ENCODE results near the gene ICA1. TPM values are rescaled to one million over a fixed set of nuclear protein-coding genes. Genes with fewer than 3 reads are reported as not detected.

The ICA1 gene
- polyA plus RNA-seq, 4 donors = 5.5 to 37.1 (median 28.9) TPM

- DNase-seq (ENCODE audit: low read depth in 4 of 4, low spot score in 3 of 4) = no peak
Measured at GRCh38 chr7:8205031-8205387, 57.0 kb downstream of the ICA1 start.

GRCh38 chr7:8204339-8205030 is 57.5 kb downstream of the ICA1 start:
- DNase-seq (ENCODE audit: low read depth in 4 of 4, low spot score in 3 of 4) = no peak

GRCh38 chr7:8201846-8202441 is 60.0 kb downstream of the ICA1 start:
- no peak for DNase-seq (ENCODE audit: low read depth in 4 of 4, low spot score in 3 of 4)

- DNase-seq (ENCODE audit: low read depth in 4 of 4, low spot score in 3 of 4) = no peak
Measured at GRCh38 chr7:8200717-8201116, 61.2 kb downstream of the ICA1 start.

- DNase-seq (ENCODE audit: low read depth in 4 of 4, low spot score in 3 of 4) = no peak
Measured at GRCh38 chr7:8200316-8200715, 61.7 kb downstream of the ICA1 start.

- DNase-seq (ENCODE audit: low read depth in 4 of 4, low spot score in 3 of 4) = no peak
Measured at GRCh38 chr7:8197994-8198698, 63.8 kb downstream of the ICA1 start.

- DNase-seq (ENCODE audit: low read depth in 4 of 4, low spot score in 3 of 4) = no peak
Measured at GRCh38 chr7:8192897-8193296, 69.1 kb downstream of the ICA1 start.

- DNase-seq (ENCODE audit: low read depth in 4 of 4, low spot score in 3 of 4) = peak; percentile 57 to 73 (median 62)
Measured at GRCh38 chr7:8190119-8190895, 71.7 kb downstream of the ICA1 start.

- no peak for DNase-seq (ENCODE audit: low read depth in 4 of 4, low spot score in 3 of 4)
Measured at GRCh38 chr7:8189625-8190024, 72.3 kb downstream of the ICA1 start.

GRCh38 chr7:8185926-8186683 is 75.9 kb downstream of the ICA1 start:
- no peak for DNase-seq (ENCODE audit: low read depth in 4 of 4, low spot score in 3 of 4)

GRCh38 chr7:8184221-8184620 is 77.7 kb downstream of the ICA1 start:
- DNase-seq (ENCODE audit: low read depth in 4 of 4, low spot score in 3 of 4) = no peak

- no peak for DNase-seq (ENCODE audit: low read depth in 4 of 4, low spot score in 3 of 4)
Measured at GRCh38 chr7:8179486-8179885, 82.5 kb downstream of the ICA1 start.

- DNase-seq (ENCODE audit: low read depth in 4 of 4, low spot score in 3 of 4) = no peak
Measured at GRCh38 chr7:8178353-8178752, 83.6 kb downstream of the ICA1 start.

GRCh38 chr7:8177109-8177933 is 84.6 kb downstream of the ICA1 start:
- DNase-seq (ENCODE audit: low read depth in 4 of 4, low spot score in 3 of 4) = no peak

GRCh38 chr7:8176370-8177081 is 85.4 kb downstream of the ICA1 start:
- no peak for DNase-seq (ENCODE audit: low read depth in 4 of 4, low spot score in 3 of 4)

- no peak for DNase-seq (ENCODE audit: low read depth in 4 of 4, low spot score in 3 of 4)
Measured at GRCh38 chr7:8175929-8176369, 86.0 kb downstream of the ICA1 start.

GRCh38 chr7:8172372-8173354 is 89.3 kb downstream of the ICA1 start:
- no peak for DNase-seq (ENCODE audit: low read depth in 4 of 4, low spot score in 3 of 4)

GRCh38 chr7:8169171-8169570 is 92.8 kb downstream of the ICA1 start:
- DNase-seq (ENCODE audit: low read depth in 4 of 4, low spot score in 3 of 4) = no peak

Data from left renal pelvis (tissue), 4 donors.